HFFc6 (cell line): ENCODE results near the gene EIF4G3. TPM values are rescaled to one million over a fixed set of nuclear protein-coding genes. Genes with fewer than 3 reads are reported as not detected.
A peak's percentile ranks its signal among the peaks of the same experiment; 100 is the strongest.

ENCODE experiments used
- DNase-seq: peaks from one replicate; pipeline ENCODE4 v3.0.0-alpha.2; 2018
- H3K27ac Mint-ChIP-seq: 2 replicates; pipeline ENCODE4 v1.8.0; 2020; ENCODE audit warnings: mild to moderate bottlenecking, mixed read lengths
- H3K27me3 Mint-ChIP-seq: 2 replicates; pipeline ENCODE4 v1.8.0; 2021; ENCODE audit warnings: mild to moderate bottlenecking, moderate library complexity, mixed read lengths; ENCODE audit not compliant: insufficient read depth
- H3K36me3 Mint-ChIP-seq: 2 replicates; pipeline ENCODE4 v1.8.0; 2021; ENCODE audit warnings: low read depth, mixed read lengths
- H3K4me1 Mint-ChIP-seq: 2 replicates; pipeline ENCODE4 v1.8.0; 2020; ENCODE audit warnings: low read depth, mixed read lengths
- H3K4me3 Mint-ChIP-seq: 2 replicates; pipeline ENCODE4 v1.8.0; 2020; ENCODE audit warnings: mild to moderate bottlenecking, moderate library complexity, mixed read lengths
- H3K9me3 Mint-ChIP-seq: 2 replicates; pipeline ENCODE4 v1.8.0; 2020; ENCODE audit warnings: mild to moderate bottlenecking, mixed read lengths
- total RNA-seq, 6 experiments: library from RNA; stranded (reverse); fragmentation: NEBNext Ultra II Directional; extraction: Animal tissue kit (Norgen Biotek cat#: 25700); gene quantifications; 2 replicates in 1 of 6; 3 replicates in 5 of 6; pipeline ENCODE4 v1.2.3, GENCODE V29; 2021
- TF ChIP-seq, protein P1 (sequence below): fragments of 200-600 bp; sonication (generic); IDR thresholded peaks from 2 replicates; pipeline ENCODE4 v1.5.0; 2021; ENCODE audit warnings: antibody characterized with exemption, mild to moderate bottlenecking

Gene EIF4G3
- total RNA-seq, 6 experiments from 2014 or later: 79.5 to 88.6 (median 82.0) TPM

DNA sequence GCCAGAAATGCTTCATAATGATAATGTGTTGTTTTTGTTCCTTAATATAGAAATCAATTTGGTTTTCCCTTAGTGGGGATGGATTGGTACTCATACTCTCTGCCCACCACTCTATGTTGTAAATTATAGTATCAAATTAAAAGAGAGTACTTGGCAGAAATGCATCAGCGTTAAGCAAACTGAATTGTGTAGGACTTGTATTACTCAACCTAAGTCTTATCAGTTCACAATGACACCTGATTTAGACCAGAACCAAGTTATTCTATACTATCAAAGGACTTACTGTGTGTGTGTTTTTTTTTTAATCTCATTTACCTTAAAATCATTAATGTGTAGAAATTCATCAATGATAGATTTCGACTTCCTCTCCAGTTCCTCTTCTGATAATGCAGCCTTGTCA is 327.6 kb downstream of the EIF4G3 start:
- H3K4me3 Mint-ChIP-seq: no peak overlapping the region
- peaks cover 30% of the 10 kb centered on the region for H3K4me1 Mint-ChIP-seq
- no peaks in the 10 kb centered on the region; the same call in 1 of the 2 replicates for H3K27me3 Mint-ChIP-seq
- no peak for DNase-seq
- H3K36me3 Mint-ChIP-seq: peaks cover 49% of the 10 kb centered on the region
- no peak overlapping the region for H3K27ac Mint-ChIP-seq
- H3K9me3 Mint-ChIP-seq: no peaks in the 10 kb centered on the region
- TF ChIP-seq, protein P1, sequence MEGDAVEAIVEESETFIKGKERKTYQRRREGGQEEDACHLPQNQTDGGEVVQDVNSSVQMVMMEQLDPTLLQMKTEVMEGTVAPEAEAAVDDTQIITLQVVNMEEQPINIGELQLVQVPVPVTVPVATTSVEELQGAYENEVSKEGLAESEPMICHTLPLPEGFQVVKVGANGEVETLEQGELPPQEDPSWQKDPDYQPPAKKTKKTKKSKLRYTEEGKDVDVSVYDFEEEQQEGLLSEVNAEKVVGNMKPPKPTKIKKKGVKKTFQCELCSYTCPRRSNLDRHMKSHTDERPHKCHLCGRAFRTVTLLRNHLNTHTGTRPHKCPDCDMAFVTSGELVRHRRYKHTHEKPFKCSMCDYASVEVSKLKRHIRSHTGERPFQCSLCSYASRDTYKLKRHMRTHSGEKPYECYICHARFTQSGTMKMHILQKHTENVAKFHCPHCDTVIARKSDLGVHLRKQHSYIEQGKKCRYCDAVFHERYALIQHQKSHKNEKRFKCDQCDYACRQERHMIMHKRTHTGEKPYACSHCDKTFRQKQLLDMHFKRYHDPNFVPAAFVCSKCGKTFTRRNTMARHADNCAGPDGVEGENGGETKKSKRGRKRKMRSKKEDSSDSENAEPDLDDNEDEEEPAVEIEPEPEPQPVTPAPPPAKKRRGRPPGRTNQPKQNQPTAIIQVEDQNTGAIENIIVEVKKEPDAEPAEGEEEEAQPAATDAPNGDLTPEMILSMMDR: no peak

DNA sequence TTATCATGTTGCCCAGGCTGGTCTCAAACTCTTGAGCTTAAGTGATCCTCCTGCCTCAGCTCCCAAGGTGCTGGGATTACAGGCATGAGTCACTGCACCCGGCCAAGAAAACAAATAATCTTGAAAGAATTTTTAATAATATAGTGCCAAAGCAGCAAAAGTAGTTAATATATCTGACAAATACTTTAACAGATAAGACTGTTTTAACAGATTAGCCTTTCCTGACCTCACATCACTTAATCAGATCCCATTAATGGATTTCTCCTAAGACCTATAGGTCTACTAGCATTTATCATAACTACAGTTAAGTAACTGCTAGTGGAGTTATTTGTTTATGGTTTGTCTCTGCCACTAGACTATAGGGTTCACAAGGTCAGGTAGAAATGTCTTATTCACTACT is 328.5 kb downstream of the EIF4G3 start:
- Mint-ChIP-seq H3K4me3 (no peak overlapping the region), H3K27me3 (no peaks in the 10 kb centered on the region; the same call in 1 of the 2 replicates), H3K9me3 (no peaks in the 10 kb centered on the region), H3K36me3 (peaks cover 51% of the 10 kb centered on the region), H3K4me1 (peaks cover 30% of the 10 kb centered on the region), H3K27ac (peak overlapping the region; percentile 65)
- no peak for DNase-seq
- TF ChIP-seq, protein P1: no peak

GRCh38 chr1:20847611-20848080 is 329.1 kb downstream of the EIF4G3 start:
- Mint-ChIP-seq H3K9me3 (no peaks in the 10 kb centered on the region), H3K4me1 (peaks cover 30% of the 10 kb centered on the region), H3K27ac (peak overlapping the region; percentile 65), H3K36me3 (peaks cover 51% of the 10 kb centered on the region), H3K27me3 (no peaks in the 10 kb centered on the region; the same call in 1 of the 2 replicates), H3K4me3 (peak overlapping the region; percentile 9; the same call in 1 of the 2 replicates)
- TF ChIP-seq, protein P1: no peak
- peak; percentile 48 for DNase-seq

DNA sequence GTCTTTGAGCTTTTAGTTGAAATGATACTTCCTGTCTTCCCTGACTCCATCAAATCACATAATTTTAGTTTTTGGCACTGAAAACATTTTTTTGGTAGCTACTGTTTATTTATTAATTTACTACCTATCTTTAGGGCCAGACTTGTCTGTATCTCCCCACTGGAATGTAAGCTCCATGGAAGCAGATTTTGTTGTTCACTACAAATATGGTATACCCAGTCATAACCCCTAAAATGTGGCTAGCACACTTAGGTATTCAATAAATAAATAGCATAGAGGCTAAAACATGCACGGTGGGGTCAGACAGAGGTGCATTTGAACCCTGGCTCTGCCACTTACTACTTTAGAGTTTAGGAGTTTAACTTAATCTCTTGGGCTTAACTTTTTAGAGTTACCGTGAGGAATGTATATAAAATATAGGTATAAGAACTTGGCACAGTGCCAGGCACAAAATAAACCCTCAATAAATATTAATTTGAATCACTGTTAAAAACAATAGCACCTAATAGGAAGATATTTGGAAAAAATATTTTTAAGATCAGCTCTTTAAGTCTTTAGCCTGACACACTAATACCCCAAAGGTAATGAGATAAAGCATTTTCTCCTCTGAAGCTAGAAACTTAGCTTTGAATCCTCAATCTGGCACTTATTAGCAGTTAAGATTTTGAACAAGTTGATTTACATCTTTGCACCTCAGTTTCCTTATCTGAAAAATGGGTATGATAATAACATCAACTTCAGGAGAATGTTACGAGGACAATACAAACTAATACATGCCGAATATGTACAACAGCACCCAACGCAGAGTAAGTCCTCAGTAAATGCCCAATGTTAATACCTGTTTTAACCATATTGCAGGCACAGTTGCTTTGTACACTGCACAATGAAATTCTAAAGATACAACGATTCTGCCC is 330.0 kb downstream of the EIF4G3 start:
- H3K4me3 Mint-ChIP-seq: no peak overlapping the region; the same call in 1 of the 2 replicates
- H3K36me3 Mint-ChIP-seq: peaks cover 51% of the 10 kb centered on the region
- DNase-seq: peak; percentile 11
- H3K27ac Mint-ChIP-seq: peak overlapping the region; percentile 65; the same call in 1 of the 2 replicates
- TF ChIP-seq, protein P1: no peak
- H3K4me1 Mint-ChIP-seq: peaks cover 30% of the 10 kb centered on the region
- H3K27me3 Mint-ChIP-seq: no peaks in the 10 kb centered on the region; the same call in 1 of the 2 replicates
- H3K9me3 Mint-ChIP-seq: no peaks in the 10 kb centered on the region

DNA sequence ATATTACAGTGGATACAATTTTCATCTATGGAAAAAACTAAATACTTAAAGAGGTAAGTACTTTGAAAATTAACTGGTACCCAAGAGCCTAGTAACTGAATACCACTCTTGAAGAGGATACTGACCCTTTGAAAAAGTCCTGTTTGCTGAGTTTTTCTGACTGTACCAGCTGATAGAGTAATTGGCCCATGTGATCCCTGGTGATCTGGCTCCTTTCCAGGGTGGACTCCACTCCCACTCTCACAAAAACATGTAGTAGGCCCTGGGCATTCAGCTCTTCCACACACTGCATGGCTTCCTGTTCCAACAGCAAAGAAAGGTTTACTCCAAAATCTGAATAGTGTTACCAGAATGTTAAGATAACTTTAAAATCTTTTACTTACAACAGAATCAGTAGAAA is 336.0 kb downstream of the EIF4G3 start:
- no peak for DNase-seq
- Mint-ChIP-seq H3K9me3 (no peaks in the 10 kb centered on the region), H3K36me3 (peaks cover 29% of the 10 kb centered on the region), H3K4me3 (no peak overlapping the region), H3K4me1 (peaks cover 9% of the 10 kb centered on the region), H3K27ac (no peak overlapping the region), H3K27me3 (no peaks in the 10 kb centered on the region; the same call in 1 of the 2 replicates)
- TF ChIP-seq, protein P1: no peak
